ENCODE results near the gene HOATZ.

The HOATZ gene

GRCh38 chr11:111514216-111515031, at the start of gene HOATZ:
Gene HOATZ, plus strand, starts transcription at chr11:111514778. Its CDS starts 7 bp downstream, at chr11:111514785.
- no peak for DNase-seq (ENCODE audit: low read depth in 1 of 2, low spot score in 1 of 2)

- DNase-seq (ENCODE audit: low read depth in 1 of 2, low spot score in 1 of 2), result no peak
These were observed 49.2 kb upstream of the HOATZ start for GRCh38 chr11:111465400-111465799.

- DNase-seq (ENCODE audit: low read depth in 1 of 2, low spot score in 1 of 2), result no peak
These were observed 48.0 kb upstream of the HOATZ start for GRCh38 chr11:111466615-111467014.

- no peak for DNase-seq (ENCODE audit: low read depth in 1 of 2, low spot score in 1 of 2)
These were observed 45.4 kb upstream of the HOATZ start for GRCh38 chr11:111469200-111469599.

GRCh38 chr11:111472228-111472627, 42.4 kb upstream of the HOATZ start:
- no peak for DNase-seq (ENCODE audit: low read depth in 1 of 2, low spot score in 1 of 2)

- no peak for DNase-seq (ENCODE audit: low read depth in 1 of 2, low spot score in 1 of 2)
These were observed 40.1 kb upstream of the HOATZ start for GRCh38 chr11:111474432-111474831.

- DNase-seq (ENCODE audit: low read depth in 1 of 2, low spot score in 1 of 2), result no peak
These were observed 38.2 kb upstream of the HOATZ start for GRCh38 chr11:111476366-111476765.

- no peak for DNase-seq (ENCODE audit: low read depth in 1 of 2, low spot score in 1 of 2)
These were observed 37.6 kb upstream of the HOATZ start for GRCh38 chr11:111476956-111477355.

GRCh38 chr11:111477898-111478297, 36.7 kb upstream of the HOATZ start:
- DNase-seq (ENCODE audit: low read depth in 1 of 2, low spot score in 1 of 2), result no peak

- DNase-seq (ENCODE audit: low read depth in 1 of 2, low spot score in 1 of 2), result no peak
These were observed 34.9 kb upstream of the HOATZ start for GRCh38 chr11:111479666-111480065.

GRCh38 chr11:111483431-111483830, 31.1 kb upstream of the HOATZ start:
- no peak for DNase-seq (ENCODE audit: low read depth in 1 of 2, low spot score in 1 of 2)

GRCh38 chr11:111490496-111490895, 24.1 kb upstream of the HOATZ start:
- no peak for DNase-seq (ENCODE audit: low read depth in 1 of 2, low spot score in 1 of 2)

- no peak for DNase-seq (ENCODE audit: low read depth in 1 of 2, low spot score in 1 of 2)
These were observed 20.5 kb upstream of the HOATZ start for GRCh38 chr11:111494040-111494439.

- no peak for DNase-seq (ENCODE audit: low read depth in 1 of 2, low spot score in 1 of 2)
These were observed 15.1 kb upstream of the HOATZ start for GRCh38 chr11:111499483-111499882.

- DNase-seq (ENCODE audit: low read depth in 1 of 2, low spot score in 1 of 2), result no peak
These were observed 14.1 kb upstream of the HOATZ start for GRCh38 chr11:111500481-111500880.

- no peak for DNase-seq (ENCODE audit: low read depth in 1 of 2, low spot score in 1 of 2)
These were observed 12.0 kb upstream of the HOATZ start for GRCh38 chr11:111502611-111503010.

GRCh38 chr11:111510311-111510710, 4.3 kb upstream of the HOATZ start:
- no peak for DNase-seq (ENCODE audit: low read depth in 1 of 2, low spot score in 1 of 2)

- no peak for DNase-seq (ENCODE audit: low read depth in 1 of 2, low spot score in 1 of 2)
These were observed 2.0 kb upstream of the HOATZ start, which contains the start of gene BTG4 for GRCh38 chr11:111512296-111513239. Gene BTG4, minus strand, starts transcription at chr11:111512386. Its CDS starts 13,610 bp downstream, at chr11:111498776.

- DNase-seq (ENCODE audit: low read depth in 1 of 2, low spot score in 1 of 2), result no peak
These were observed 1.4 kb upstream of the HOATZ start for GRCh38 chr11:111513240-111513605.

- DNase-seq (ENCODE audit: low read depth in 1 of 2, low spot score in 1 of 2), result no peak
These were observed 1.0 kb downstream of the HOATZ start for GRCh38 chr11:111515591-111515990.

- no peak for DNase-seq (ENCODE audit: low read depth in 1 of 2, low spot score in 1 of 2)
These were observed 4.1 kb downstream of the HOATZ start for GRCh38 chr11:111518668-111519067.

GRCh38 chr11:111520560-111520959, 6.0 kb downstream of the HOATZ start:
- DNase-seq (ENCODE audit: low read depth in 1 of 2, low spot score in 1 of 2), result no peak
